ENCODE results near the gene DTX3.

- TF ChIP-seq CTCF (IDR thresholded peaks at IDR 0.05; ENCODE audit: low read depth, low read length, poor library complexity, severe bottlenecking), result no peak
- TF ChIP-seq EZH2phosphoT487 (IDR thresholded peaks at IDR 0.05; ENCODE audit: borderline replicate concordance, low read length), result no peak
These were observed 13.5 kb upstream of the DTX3 start, which contains the start of gene PIP4K2C for GRCh38 chr12:57590864-57591781.
